IMR-90 (cell line): Measurements from ENCODE around the gene NDUFB2.

ENCODE experiments used
- BHLHE40 ChIP-seq: fragments of 150-350 bp; IDR thresholded peaks from 2 replicates; pipeline ENCODE4 v1.6.1; 2016; ENCODE audit warnings: mild to moderate bottlenecking, low read depth, low read length
- CEBPB ChIP-seq: IDR thresholded peaks from 2 replicates; pipeline ENCODE4 v1.6.1; 2012; ENCODE audit warnings: low read depth, low read length, improper control_type of control experiment
- CHD1 ChIP-seq: IDR thresholded peaks from 2 replicates; pipeline ENCODE4 v1.6.1; 2012; ENCODE audit warnings: low read depth, low read length, improper control_type of control experiment
- ELK1 ChIP-seq: fragments of 150-350 bp; IDR thresholded peaks from 2 replicates; pipeline ENCODE4 v1.6.1; 2016; ENCODE audit warnings: low read depth, mild to moderate bottlenecking, low read length, moderate library complexity, borderline replicate concordance
- MAFK ChIP-seq: IDR thresholded peaks from 2 replicates; pipeline ENCODE4 v1.6.1; 2012; ENCODE audit warnings: low read depth, low read length, improper control_type of control experiment
- MAZ ChIP-seq: IDR thresholded peaks from 2 replicates; pipeline ENCODE4 v1.6.1; 2012; ENCODE audit warnings: low read depth, mild to moderate bottlenecking, low read length, improper control_type of control experiment, moderate library complexity, borderline replicate concordance
- MXI1 ChIP-seq: IDR thresholded peaks from 2 replicates; pipeline ENCODE4 v1.6.1; 2012; ENCODE audit warnings: low read depth, mild to moderate bottlenecking, low read length, moderate library complexity, borderline replicate concordance
- POLR2A ChIP-seq: IDR thresholded peaks from 2 replicates; pipeline ENCODE4 v1.6.1; 2012; ENCODE audit warnings: mild to moderate bottlenecking, low read depth, low read length
- RAD21 ChIP-seq: IDR thresholded peaks from 2 replicates; pipeline ENCODE4 v1.6.1; 2012; ENCODE audit warnings: low read length, improper control_type of control experiment
- RCOR1 ChIP-seq: IDR thresholded peaks from 2 replicates; pipeline ENCODE4 v1.6.1; 2012; ENCODE audit warnings: mild to moderate bottlenecking, low read length, improper control_type of control experiment; ENCODE audit not compliant: insufficient replicate concordance
- RFX5 ChIP-seq: IDR thresholded peaks from 2 replicates; pipeline ENCODE4 v1.8.0; 2012; ENCODE audit warnings: low read depth, mild to moderate bottlenecking, low read length, moderate library complexity
- SMC3 ChIP-seq: fragments of 150-350 bp; IDR thresholded peaks from 2 replicates; pipeline ENCODE4 v1.6.1; 2016; ENCODE audit warnings: low read depth, mild to moderate bottlenecking, antibody characterized with exemption, low read length, moderate library complexity
- TF ChIP-seq, protein P1 (sequence below): conservative IDR thresholded peaks from 2 replicates; pipeline ENCODE4 v1.5.1; 2012; ENCODE audit warnings: mild to moderate bottlenecking, low read depth, low read length, improper control_type of control experiment
- TF ChIP-seq, protein P2 (sequence below): fragments of 150-350 bp; IDR thresholded peaks from 2 replicates; pipeline ENCODE4 v1.6.1; 2017; ENCODE audit warnings: mild to moderate bottlenecking, antibody characterized with exemption, low read length, low read depth

- TF ChIP-seq, protein P1, sequence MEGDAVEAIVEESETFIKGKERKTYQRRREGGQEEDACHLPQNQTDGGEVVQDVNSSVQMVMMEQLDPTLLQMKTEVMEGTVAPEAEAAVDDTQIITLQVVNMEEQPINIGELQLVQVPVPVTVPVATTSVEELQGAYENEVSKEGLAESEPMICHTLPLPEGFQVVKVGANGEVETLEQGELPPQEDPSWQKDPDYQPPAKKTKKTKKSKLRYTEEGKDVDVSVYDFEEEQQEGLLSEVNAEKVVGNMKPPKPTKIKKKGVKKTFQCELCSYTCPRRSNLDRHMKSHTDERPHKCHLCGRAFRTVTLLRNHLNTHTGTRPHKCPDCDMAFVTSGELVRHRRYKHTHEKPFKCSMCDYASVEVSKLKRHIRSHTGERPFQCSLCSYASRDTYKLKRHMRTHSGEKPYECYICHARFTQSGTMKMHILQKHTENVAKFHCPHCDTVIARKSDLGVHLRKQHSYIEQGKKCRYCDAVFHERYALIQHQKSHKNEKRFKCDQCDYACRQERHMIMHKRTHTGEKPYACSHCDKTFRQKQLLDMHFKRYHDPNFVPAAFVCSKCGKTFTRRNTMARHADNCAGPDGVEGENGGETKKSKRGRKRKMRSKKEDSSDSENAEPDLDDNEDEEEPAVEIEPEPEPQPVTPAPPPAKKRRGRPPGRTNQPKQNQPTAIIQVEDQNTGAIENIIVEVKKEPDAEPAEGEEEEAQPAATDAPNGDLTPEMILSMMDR = no peak
- TF ChIP-seq, protein P2, sequence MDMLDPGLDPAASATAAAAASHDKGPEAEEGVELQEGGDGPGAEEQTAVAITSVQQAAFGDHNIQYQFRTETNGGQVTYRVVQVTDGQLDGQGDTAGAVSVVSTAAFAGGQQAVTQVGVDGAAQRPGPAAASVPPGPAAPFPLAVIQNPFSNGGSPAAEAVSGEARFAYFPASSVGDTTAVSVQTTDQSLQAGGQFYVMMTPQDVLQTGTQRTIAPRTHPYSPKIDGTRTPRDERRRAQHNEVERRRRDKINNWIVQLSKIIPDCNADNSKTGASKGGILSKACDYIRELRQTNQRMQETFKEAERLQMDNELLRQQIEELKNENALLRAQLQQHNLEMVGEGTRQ = no peak
- TF ChIP-seq RCOR1 (no peak), POLR2A (no peak), ELK1 (no peak), MAFK (no peak), SMC3 (no peak), CEBPB (no peak), RAD21 (no peak), MAZ (no peak), MXI1 (no peak), CHD1 (no peak), BHLHE40 (no peak), RFX5 (no peak)
Measured at GRCh38 chr7:140659856-140660255, 36.7 kb upstream of the NDUFB2 start.
